GM21447 (cell line): Measurements from ENCODE around the gene SYTL5.

Source experiments
- ATAC-seq: cut with Tn5 transposase; IDR thresholded peaks from one replicate; pipeline ENCODE4 v1.9.1; 2021; ENCODE audit not compliant: unreplicated experiment

The SYTL5 gene

DNA sequence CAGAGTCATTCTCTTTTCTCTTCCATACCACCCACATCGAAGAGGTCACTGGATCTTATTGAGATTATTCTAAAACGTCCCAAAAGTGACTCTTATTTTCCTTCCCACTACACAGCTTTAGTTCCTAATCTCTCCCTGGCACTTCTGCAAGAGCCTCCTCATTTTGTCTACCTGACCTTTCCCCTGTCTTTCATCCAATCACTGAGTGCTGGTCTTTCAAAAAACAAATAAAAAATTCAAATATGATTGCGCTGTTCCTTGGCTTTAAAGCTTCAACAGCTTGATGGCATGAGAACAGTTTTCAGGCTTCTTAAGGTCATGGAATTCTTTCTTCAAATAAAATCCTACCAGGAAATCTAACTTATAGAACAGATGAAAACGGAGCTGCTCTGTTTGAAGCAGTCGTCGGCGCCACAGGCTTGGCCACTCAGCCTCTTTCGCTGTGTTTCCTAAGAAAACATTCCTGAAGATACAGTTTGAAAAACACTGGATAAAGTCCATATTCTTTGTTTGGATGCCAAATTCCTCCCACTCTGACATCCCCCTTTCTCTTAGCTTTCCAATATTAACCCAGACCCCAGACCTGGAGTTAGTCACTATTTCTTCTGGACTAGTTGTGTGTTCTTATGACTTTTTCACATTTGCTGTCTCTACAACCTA is 12.5 kb downstream of the SYTL5 start:
- no peak for ATAC-seq

DNA sequence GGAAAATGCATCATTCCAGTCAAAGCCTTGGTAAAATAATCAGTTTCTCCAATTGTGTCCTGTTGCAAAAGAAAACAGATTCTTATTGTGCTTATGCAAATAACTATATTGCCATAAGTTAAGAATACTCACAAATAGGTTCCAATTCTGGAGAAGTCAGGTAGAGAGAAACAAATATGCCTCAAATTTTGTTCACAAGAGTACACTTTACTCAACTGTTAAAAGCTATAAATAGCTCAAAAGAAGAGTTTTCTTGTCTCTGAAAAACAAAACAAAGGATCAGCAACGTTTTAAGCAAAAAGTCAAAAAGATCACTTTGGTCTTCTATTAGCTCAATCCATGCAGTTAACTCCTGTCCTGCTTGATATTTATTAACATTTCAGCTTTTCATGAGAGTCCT is 21.9 kb downstream of the SYTL5 start:
- ATAC-seq, result no peak

DNA sequence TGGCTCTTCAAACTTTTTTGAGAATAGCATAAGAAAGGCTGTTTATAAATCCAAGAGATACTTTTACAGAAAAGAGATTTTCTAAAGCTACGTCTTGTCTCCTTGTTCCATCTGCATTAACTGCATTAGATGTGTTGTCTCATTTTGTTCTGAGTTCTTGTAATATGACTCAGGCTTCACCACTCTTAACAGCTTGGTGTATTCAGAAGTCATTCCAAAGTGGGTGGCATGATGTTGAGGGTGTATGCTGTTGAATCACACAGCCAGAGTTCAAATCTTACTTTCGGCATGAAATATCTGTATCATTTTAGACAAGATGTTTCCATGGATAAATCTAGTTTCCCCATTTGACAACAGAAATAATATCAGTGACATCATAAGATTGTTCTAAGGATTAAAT is 30.1 kb downstream of the SYTL5 start:
- ATAC-seq, result no peak

DNA sequence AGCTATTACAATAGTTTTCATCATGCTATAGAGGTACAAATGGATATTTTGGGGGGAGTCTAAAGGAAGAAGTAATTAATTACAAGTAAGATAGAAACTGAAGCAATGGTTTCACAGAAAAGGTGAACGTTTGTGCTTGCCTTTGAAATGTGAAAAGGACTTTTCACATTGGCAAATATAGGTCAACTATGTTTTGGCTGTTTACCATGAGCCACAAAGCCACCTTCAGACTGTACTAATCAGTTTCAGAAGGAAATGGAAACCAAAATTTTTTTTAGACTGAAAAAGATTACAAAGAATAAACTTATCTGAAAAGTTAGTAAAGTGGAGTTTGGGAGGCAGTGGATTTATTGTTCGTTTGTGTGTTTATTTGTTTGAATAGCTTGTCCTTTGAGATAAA is 32.1 kb downstream of the SYTL5 start:
- ATAC-seq, result no peak

DNA sequence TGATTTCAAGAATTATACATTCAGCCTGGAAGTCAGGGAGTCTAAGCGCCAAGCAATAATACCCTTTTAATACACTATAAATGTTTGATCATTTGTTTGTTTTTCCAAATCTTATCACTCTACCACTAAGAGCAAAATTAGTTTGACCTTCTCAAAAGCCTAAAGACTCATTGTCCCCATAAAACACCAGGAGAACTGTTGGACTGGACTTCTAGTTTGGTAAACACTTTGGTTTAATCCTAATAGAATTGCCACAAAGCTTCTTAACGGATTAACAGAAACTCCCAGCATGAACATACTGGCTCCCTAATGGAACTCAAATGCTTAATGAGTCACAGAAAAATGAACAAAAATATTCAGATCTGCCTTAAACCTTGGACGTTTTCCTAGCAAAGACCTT is 34.9 kb downstream of the SYTL5 start:
- ATAC-seq, result no peak

DNA sequence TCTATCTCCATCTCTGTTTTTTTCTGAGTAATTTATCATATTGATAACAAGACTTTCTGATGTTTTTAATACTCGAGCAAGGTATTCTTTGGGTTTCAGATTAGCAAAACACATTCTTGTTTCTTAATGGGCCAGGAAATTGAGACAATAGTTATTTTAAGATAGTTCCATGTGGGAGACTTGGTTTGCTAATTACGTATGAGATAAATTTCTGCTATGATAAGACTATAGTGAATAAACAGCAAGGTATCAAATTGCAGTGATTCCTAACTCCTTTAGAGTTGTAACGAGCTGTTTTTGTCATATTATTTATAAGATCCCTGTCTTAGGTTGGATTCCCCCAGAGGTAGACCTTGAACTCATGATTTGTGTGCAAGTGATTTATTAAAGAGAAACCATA is 38.3 kb downstream of the SYTL5 start:
- ATAC-seq, result no peak

DNA sequence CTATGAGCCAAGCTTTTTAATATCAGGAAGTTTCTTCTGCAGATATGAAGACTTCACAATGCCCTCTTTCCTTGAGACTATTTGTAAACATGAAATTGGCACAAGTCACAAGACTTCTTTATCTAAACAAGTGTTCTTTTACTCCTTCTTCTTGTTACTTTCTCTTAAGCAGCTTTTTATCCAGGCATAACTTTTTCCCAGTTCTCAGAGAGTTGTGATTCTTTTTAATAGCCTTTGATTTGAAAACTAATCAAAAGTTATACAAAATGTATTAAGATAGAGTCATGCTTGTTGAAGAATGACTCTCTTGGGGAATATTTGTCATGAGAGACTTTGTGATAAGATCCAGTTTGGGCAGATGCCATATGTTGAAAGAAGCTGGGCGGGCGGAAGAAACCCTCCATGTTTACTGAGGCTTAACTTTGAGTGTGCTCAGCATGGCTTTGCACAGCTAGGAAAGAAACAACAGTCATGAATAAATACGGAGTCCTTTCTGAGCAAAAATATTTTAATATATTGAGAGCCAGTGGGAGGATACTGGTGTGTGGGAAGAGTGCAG is 39.3 kb downstream of the SYTL5 start:
- ATAC-seq, result no peak

DNA sequence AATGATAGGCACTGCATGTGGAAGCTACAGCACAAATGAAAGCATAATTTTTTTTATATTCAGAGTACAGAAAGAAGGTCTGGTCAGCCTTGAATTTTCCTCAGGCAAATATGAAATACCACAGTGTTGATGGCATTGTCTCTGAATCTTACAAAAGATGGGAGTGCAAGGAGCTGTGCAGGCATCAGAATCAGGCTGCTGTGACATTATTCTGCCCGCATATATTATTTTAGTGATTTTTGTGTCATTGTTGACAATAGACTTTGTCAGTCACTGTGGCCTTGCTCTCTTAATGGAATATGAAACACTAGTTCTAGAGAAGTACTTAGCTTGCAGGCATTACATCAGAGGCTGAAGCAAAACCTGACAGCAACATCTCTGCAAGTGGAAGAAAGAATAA is 42.5 kb downstream of the SYTL5 start:
- no peak for ATAC-seq

DNA sequence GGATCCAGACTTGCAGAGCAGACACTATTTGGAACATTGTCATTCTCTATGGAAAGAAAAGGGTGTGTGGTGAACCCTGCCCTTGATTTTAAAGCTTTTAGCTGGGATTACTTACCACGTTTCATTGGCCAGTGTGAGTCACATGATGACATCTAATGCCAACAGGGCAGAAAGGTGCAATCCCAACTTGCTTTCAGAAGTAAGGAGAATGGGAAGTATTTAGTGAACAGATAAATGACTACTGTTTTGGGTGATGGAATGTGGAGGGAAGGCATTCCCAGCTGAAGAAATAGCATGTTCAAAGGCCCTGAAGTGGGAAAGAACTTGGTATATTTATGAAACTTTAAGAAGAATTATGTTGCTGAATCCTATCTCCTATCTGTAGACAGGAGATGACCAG is 44.5 kb downstream of the SYTL5 start:
- no peak for ATAC-seq

DNA sequence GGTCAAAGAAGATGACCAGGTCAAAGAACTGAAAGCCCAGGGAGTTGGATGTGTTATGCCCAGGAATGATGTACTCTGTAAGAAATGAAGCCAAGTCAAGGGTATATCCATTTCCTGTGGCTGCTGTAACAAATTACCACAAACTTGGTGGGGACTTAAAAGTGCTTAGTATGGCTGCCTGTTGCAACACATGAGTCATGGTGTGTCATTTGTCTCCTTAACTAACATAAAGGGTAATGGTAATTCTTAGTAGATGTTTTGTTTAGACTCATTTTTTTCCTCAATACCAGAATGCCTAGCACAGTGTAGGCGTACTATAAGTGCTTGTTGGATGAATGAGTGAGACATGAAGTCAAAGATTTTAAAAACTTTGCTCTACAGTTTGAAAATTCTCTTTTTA is 45.7 kb downstream of the SYTL5 start:
- no peak for ATAC-seq

DNA sequence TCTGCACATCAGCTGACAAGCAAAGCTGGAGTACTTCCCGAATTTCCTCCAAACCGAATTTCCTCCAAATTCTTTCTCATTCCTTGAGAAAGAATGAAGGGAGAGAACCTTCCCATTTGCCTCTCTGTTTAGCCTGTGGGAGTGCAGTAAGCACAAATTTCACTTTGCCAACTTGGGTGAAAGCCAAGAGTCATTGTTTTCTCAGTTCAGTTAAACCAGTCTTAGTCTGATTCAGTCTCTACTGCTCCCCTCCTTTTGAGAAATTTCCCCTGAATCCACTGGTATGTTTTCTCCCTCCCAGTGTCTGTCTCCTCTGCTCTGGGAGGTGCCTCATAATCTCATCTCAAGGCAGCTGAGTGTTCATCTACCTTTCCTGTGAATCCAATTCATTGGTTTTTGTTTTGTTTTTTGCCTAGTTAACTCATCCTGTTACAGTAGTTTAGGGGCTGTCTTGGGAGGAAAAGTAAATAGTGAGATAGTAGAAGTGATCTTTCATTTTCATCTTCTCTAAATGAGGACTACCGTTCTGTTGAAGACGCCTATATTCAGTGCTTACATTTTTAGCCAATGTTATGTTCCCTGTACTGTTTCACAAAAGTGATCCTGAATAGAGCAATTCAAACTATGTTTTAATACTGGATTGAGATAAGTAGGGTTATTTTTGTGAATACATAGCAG is 49.0 kb downstream of the SYTL5 start:
- ATAC-seq, result no peak

DNA sequence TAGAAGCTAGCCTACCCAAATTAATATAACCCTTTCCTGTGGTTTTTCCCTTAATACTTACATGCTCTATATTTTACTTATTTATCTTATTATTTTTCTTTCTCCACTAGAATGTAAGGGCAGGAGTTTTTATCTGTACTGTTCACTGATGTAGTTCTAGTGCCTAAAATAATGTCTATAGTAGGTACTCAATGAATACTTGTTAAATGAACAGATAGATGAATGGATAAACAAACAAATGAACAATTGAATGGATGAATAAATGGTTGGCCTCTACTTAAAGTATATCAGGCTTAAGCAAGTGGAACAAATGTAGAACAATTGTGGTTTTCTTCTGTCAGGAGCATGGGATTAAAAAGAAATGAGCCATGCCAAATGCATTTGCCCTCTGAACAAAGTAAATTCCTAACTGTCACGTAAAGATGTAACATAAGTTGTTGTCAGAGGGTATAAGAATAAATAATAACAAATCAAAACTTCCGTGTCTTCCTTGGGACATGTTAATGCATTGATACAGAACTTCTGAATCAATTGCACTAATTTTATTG is 54.1 kb downstream of the SYTL5 start:
- ATAC-seq, result no peak

DNA sequence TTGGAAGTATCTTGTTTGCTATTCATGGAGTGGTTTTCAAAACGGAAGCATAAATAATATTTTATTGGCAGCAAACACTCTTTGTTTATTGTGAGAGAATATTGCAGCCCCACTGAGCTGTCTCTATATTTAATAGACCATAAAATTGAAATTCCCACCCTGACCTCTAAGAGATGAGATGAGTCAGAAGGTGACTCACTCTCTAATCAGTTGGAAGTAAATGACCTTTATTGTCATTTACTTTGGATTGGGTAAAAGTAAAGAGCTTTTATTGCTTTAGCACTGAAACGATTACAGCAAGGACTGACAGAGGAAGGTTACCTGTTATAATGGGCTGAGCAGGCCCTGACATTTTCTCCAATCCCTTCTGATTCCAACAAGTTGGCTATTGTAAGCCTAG is 55.0 kb downstream of the SYTL5 start:
- no peak for ATAC-seq

DNA sequence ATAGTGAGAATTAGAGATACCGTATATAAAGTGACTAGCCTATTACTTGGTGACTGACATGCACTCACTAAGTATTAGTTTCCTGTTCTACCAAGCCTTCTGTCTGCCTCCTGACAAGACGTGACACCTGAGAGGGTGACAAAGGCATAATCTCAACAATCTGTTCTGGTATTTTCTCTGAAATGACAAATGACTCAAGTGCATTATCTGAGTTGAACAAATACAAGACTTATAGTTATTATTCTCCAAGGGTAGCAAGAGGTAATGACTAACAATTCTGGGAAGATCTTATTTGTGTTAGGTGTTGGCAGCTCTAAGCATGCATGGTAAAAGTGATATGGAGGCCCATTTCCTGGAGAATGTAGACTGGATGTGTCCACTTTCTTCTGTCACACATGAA is 60.6 kb downstream of the SYTL5 start:
- no peak for ATAC-seq

DNA sequence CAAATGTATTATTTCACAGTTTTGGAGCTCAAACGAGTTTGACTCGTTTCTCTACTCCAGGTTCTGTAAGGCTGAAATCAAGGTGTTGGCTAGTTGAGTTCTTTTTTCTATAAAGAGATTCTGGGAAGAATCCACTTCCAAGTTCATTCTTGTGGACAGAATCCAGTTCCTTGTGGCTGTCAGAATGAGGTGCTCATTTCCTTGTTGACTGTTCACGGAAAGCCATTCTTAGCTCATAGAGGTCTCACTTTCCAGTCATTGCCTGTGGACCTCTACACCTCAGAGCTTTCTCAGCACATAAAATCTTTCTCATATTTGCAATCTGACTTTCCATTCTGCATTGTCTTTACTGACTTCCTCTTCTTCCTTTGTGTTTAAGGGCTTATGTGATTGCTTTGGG is 62.9 kb downstream of the SYTL5 start:
- no peak for ATAC-seq

DNA sequence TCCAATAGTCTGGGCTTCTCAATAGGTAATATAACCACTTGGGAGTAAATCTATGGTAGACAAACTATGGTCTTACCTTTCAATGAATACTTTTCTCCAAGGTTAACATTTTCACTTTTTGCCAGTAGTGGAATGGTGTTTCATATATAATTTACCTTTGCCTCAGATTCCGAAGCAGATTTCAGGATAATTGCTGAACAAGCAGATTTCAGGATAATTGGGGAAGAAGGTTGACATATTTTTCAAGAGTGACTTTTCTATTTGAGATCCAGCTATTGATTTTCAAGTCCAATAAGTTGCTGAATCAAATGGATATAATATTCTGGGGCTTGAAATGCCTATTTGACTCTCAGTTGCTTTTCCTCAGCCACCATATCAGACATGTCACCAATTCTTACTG is 63.6 kb downstream of the SYTL5 start:
- ATAC-seq, result no peak

DNA sequence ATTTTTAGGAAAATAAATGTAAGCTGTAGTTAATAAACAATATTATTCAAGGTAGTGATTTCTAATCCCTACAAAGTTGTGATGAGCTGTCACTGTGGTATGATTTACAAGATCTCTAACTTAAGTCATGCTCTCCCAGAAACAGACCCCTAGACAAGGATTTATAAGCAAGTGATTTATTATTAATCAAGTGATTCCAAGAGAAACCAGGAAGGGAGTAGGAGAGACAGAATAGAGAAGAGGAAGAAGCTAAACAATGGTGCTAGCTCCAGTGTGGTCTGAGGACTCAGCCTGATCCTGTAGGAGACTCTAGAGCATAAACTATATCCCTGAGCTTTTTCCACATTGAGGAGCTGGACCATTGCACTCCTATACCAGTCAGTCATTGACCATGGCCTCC is 73.1 kb downstream of the SYTL5 start:
- ATAC-seq, result no peak

DNA sequence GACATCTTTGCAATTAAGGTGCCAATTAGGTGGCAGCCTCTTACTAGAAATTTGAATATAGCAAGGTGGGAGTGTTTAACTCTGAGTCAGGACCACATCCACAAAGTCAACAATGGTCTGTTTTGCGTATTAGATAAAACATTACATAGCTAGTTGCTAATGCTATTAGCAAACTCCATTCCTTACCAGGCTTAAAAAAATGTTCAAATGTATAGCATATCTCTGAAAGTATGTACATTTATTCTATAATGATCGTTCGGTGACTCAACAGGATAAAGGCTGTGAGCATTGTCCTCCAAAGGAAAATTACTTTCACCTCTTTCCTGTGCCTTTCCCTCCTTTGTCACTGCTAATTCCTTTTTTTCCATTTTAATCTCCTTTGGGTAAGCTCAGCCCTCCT is 74.5 kb downstream of the SYTL5 start:
- no peak for ATAC-seq

DNA sequence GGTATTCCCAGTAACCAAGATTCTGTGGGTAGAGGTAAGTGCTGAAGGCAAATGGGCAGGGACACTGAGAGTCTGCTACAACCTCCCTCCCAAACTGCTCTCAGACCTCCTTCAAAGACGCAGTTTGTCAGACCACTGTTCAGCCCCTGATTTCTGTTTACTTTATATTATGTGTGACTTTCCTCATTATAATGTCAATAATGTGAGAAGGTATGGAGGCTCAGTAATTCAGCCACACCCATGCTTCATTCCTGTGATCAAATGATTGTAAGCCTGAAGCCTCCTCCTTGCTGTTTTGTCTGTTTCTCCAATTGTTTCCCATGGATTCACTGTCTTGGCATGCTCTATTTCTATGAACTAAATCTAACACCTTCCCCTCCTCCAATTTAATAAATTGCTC is 75.6 kb downstream of the SYTL5 start:
- no peak for ATAC-seq

DNA sequence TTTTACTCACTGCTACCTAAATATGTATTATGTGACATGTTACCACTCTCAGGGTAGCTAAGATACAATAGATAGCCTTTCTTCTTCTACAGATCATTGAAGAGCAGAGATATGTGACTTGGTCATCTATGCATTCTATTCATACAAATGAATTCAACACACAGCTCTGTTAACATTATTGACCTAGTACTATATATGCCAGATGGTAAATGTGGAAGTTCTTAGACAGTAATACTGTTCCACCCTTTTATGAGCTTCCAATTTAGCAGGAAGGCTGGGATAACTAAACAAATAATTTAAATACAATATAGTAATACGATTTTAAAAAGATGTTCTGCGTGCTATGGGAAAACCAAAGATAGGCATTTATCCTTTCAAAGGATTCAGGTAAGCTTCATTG is 76.0 kb downstream of the SYTL5 start:
- no peak for ATAC-seq

DNA sequence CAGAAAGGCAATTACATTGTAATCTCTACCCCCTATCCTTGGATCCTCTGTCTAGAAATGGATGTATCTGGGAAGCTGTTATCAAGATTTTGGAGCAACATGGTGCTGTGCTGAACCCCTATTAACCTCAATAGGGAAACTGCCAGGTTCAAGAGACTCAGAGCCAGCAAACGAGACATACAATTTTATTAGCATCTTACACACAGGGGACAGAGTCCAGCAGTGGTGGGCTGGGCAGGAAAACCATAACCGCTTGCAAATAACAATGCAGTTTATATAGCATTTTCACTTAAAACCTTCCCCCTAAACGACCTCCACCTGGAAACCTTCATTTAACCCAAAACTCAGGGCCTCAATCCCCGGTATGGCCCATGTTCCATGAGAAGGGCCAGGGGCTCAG is 79.5 kb downstream of the SYTL5 start:
- ATAC-seq, result no peak

DNA sequence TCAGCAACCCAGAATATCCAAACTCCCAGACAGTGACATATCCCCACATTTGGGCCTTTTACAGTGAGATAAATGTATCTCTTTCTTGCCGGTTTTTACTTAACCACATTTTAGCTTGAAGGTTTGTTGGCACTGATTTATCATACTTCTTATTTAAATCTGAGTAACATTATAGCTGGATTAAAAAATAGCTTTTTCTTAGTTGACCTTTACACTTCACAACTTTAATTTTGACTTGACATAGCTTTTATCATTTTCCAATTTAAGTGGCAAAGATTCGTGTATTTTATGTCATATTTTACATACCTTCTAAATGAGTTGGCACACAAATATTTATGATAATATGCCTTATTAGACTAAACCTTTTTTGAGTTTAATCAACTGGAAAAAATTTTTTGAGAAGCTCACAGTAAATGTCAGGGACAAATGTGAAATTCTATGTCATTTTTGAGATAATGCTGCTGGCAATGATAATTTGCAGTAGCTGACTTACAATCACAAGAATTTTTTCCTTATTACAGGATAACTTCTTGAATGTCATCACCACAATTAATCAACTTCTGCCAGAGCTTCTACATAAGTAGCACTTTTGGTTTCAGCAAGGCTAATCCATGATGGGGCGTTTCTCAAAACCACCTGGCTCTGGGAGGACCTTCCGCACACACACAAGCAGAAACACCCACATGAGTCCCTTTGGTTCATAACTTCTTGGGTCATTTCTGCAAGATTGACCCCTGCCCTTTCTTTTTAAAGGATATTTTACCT is 80.3 kb downstream of the SYTL5 start:
- ATAC-seq, result no peak
